Epidermal melanocyte (primary cell): ENCODE data around the gene METTL5.
"Not testable (repeated sequence)": the region's sequence is repeated elsewhere in the genome, so short reads cannot be mapped to it uniquely, and the experiment has no call there.

Experiments
- DNase-seq: peaks from one replicate; pipeline ENCODE4 v3.0.0; 2011; ENCODE audit warnings: low spot score; ENCODE audit not compliant: insufficient read length

The METTL5 gene

GRCh38 chr2:169834401-169834800 is 9.7 kb upstream of the METTL5 start:
- no peak for DNase-seq

- DNase-seq: no peak
Observed at GRCh38 chr2:169828141-169828811, 3.6 kb upstream of the METTL5 start.

- DNase-seq: peak; percentile 84
Observed at GRCh38 chr2:169827272-169828140, 2.8 kb upstream of the METTL5 start, which contains the start of gene UBR3. TSS of gene UBR3 (plus strand) at chr2:169827454. CDS start at chr2:169827508, 54 bp downstream.

- no peak for DNase-seq
Observed at GRCh38 chr2:169823996-169824372, 721 bp downstream of the METTL5 start.

- no peak for DNase-seq
Observed at GRCh38 chr2:169822785-169823392, 1.8 kb downstream of the METTL5 start.

GRCh38 chr2:169822036-169822435 is 2.7 kb downstream of the METTL5 start:
- DNase-seq: no peak

GRCh38 chr2:169820101-169820500 is 4.6 kb downstream of the METTL5 start:
- DNase-seq: not testable (repeated sequence)

- no peak for DNase-seq
Observed at GRCh38 chr2:169819106-169819505, 5.6 kb downstream of the METTL5 start.

GRCh38 chr2:169818241-169818640 is 6.5 kb downstream of the METTL5 start:
- DNase-seq: no peak

GRCh38 chr2:169817369-169817768 is 7.3 kb downstream of the METTL5 start:
- not testable (repeated sequence) for DNase-seq

- DNase-seq: not testable (repeated sequence)
Observed at GRCh38 chr2:169816961-169817360, 7.7 kb downstream of the METTL5 start.

GRCh38 chr2:169815849-169816248 is 8.9 kb downstream of the METTL5 start:
- no peak for DNase-seq

GRCh38 chr2:169808221-169808620 is 16.5 kb downstream of the METTL5 start:
- no peak for DNase-seq

GRCh38 chr2:169806586-169806985 is 18.1 kb downstream of the METTL5 start:
- DNase-seq: no peak

GRCh38 chr2:169803480-169803879 is 21.2 kb downstream of the METTL5 start:
- no peak for DNase-seq

- DNase-seq: peak; percentile 88
Observed at GRCh38 chr2:169798718-169799592, 25.8 kb downstream of the METTL5 start, which contains the start of gene SSB. TSS of gene SSB (plus strand) at chr2:169798871. CDS start at chr2:169800961, 2,090 bp downstream.

GRCh38 chr2:169798397-169798717 is 26.3 kb downstream of the METTL5 start:
- no peak for DNase-seq

GRCh38 chr2:169797601-169798000 is 27.1 kb downstream of the METTL5 start:
- no peak for DNase-seq

- no peak for DNase-seq
Observed at GRCh38 chr2:169796441-169796840, 28.3 kb downstream of the METTL5 start.

- DNase-seq: no peak
Observed at GRCh38 chr2:169795181-169795580, 29.5 kb downstream of the METTL5 start.

- no peak for DNase-seq
Observed at GRCh38 chr2:169790581-169790980, 34.1 kb downstream of the METTL5 start.
